Astrocyte (in vitro differentiated cells and primary cell): ENCODE measurements around the gene SLC19A1.

ENCODE experiments used
- EZH2 ChIP-seq: IDR thresholded peaks from 2 replicates; pipeline ENCODE4 v1.6.1; 2012; ENCODE audit warnings: mild to moderate bottlenecking, low read length, inconsistent platforms; ENCODE audit not compliant: insufficient read depth
- TF ChIP-seq, protein P1 (sequence below): IDR thresholded peaks from 2 replicates; pipeline ENCODE4 v1.5.1; 2011; ENCODE audit warnings: low read depth, mild to moderate bottlenecking, inconsistent platforms, low read length, moderate library complexity; ENCODE audit not compliant: insufficient read depth

DNA sequence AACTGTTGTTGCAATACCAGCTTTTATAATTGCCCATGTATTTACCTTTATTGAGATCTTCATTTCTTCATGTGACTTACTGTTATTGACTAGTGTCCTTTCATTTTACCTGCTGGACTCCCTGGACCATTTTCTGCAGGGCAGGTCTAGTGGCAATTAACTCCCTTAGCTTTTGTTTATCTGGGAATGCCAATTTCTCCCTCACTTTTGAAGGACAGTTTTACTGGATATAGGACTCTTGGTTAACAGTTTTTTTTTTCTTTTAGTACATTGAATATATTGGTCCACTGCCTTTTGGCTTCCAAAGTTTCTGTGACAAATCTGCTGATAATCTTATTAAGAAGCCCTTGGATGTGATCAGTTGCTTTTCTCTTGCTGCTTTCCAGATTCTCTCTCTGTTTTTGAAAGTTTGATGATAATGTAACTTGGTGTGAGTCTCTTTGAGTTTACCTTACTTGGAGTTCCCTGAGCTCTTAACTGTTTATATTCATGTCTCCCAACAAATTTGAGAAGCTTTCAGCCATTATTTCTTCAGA is 80.4 kb downstream of the SLC19A1 start:
- TF ChIP-seq, protein P1, sequence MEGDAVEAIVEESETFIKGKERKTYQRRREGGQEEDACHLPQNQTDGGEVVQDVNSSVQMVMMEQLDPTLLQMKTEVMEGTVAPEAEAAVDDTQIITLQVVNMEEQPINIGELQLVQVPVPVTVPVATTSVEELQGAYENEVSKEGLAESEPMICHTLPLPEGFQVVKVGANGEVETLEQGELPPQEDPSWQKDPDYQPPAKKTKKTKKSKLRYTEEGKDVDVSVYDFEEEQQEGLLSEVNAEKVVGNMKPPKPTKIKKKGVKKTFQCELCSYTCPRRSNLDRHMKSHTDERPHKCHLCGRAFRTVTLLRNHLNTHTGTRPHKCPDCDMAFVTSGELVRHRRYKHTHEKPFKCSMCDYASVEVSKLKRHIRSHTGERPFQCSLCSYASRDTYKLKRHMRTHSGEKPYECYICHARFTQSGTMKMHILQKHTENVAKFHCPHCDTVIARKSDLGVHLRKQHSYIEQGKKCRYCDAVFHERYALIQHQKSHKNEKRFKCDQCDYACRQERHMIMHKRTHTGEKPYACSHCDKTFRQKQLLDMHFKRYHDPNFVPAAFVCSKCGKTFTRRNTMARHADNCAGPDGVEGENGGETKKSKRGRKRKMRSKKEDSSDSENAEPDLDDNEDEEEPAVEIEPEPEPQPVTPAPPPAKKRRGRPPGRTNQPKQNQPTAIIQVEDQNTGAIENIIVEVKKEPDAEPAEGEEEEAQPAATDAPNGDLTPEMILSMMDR, result no peak
- TF ChIP-seq EZH2, result no peak
